Aorta (tissue), 5 donors: ENCODE results near the gene NLK. TPM values are rescaled to one million over a fixed set of nuclear protein-coding genes. Genes with fewer than 3 reads are reported as not detected.
"Not testable (repeated sequence)": the region's sequence is repeated elsewhere in the genome, so short reads cannot be mapped to it uniquely, and the experiment has no call there.

Experiments used
- ATAC-seq: fragments of 200-7000 bp; cut with Tn5 transposase; one replicate; pipeline ENCODE4 v1.9.1; 2022; ENCODE audit warnings: moderate library complexity; ENCODE audit not compliant: low FRiP score
- DNase-seq, 2 donors: peaks; one replicate each; pipeline ENCODE4 v3.0.0-alpha.2; 2020
- H3K27ac ChIP-seq, 2 donors: one replicate each; pipeline ENCODE4 v1.5.1; 2013; ENCODE audit warnings: low read length in 2 of 2, mild to moderate bottlenecking in 2 of 2, moderate library complexity in 2 of 2, control low read depth in 1 of 2, inconsistent platforms in 1 of 2, low read depth in 1 of 2
- H3K27me3 ChIP-seq, 2 donors: one replicate each; pipeline ENCODE4 v1.6.1; 2013; ENCODE audit warnings: control low read depth in 1 of 2, low read length in 1 of 2, mild to moderate bottlenecking in 1 of 2, moderate library complexity in 1 of 2; ENCODE audit not compliant: insufficient read depth in 2 of 2, control insufficient read depth in 1 of 2
- H3K36me3 ChIP-seq, 2 donors: one replicate each; pipeline ENCODE4 v1.6.1; 2013; ENCODE audit warnings: control low read depth in 1 of 2, low read length in 1 of 2, mild to moderate bottlenecking in 1 of 2; ENCODE audit not compliant: insufficient read depth in 2 of 2, control insufficient read depth in 1 of 2
- H3K4me1 ChIP-seq, 2 donors: one replicate each; pipeline ENCODE4 v1.6.1; 2013; ENCODE audit warnings: low read length in 2 of 2, control low read depth in 1 of 2, mild to moderate bottlenecking in 1 of 2, moderate library complexity in 1 of 2; ENCODE audit not compliant: insufficient read depth in 2 of 2, control insufficient read depth in 1 of 2
- H3K4me3 ChIP-seq, 2 donors: one replicate each; pipeline ENCODE4 v1.5.1; 2013; ENCODE audit warnings: low read length in 2 of 2, control low read depth in 1 of 2, mild to moderate bottlenecking in 1 of 2
- H3K9me3 ChIP-seq: one replicate; pipeline ENCODE4 v1.6.1; 2013; ENCODE audit warnings: mild to moderate bottlenecking, low read length; ENCODE audit not compliant: control insufficient read depth
- WGBS, 2 donors: extraction: QIAGEN DNeasy Blood & Tissue Kit; methylation state at CpG; one replicate each; pipeline ENCODE4 v1.1.7; 2013; 5-methylcytosine and 5-hydroxymethylcytosine counted together
- intact Hi-C, 2 donors: fragments of 100-400 bp; cut with DNase I; formaldehyde crosslinking; loops; one replicate each; pipeline versions ENCODE4 v1.14.2 to v1.15.0; 2022
- polyA plus RNA-seq, 2 donors: library from polyadenylated mRNA; stranded (reverse); fragments of 200-250 nt; gene quantifications; one replicate each; pipeline ENCODE4 v1.2.3, GENCODE V29; 2013
- total RNA-seq, 2 donors: library from RNA; stranded (reverse); fragmentation: NEBNext Ultra II Directional; extraction: Animal tissue kit (Norgen Biotek cat#: 25700); gene quantifications; one replicate each; pipeline ENCODE4 v1.2.1, GENCODE V29; 2021
- donor health status: healthy with polysubstance abuse.
- donor health status: Bipolar disorder and iron deficiency.
- donor health status: DM: no; HTN: no; CAD: no.
- donor health status: DM: no; HTN: no; CAD: no.
- donor health status: DM: yes; HTN: yes; CAD: no.

NLK gene
- total and polyA plus RNA-seq, 4 donors: 5.5 to 17.2 (median 14.0) TPM

GRCh38 chr17:28228986-28229729 lies 186.7 kb downstream of the NLK start:
- intact Hi-C loops: no loop called here
- no peaks in the 10 kb centered on the region for H3K4me1 ChIP-seq
- H3K4me3 ChIP-seq: no peak overlapping the region
- H3K36me3 ChIP-seq: no peaks in the 10 kb centered on the region
- DNase-seq (peak in 1 of 2 donors; percentile 39), ATAC-seq (no peak)
- no peaks in the 10 kb centered on the region for H3K27me3 ChIP-seq
- 86 to 89% methylated on average over 4 of the region's 4 CpGs for WGBS, 2 donors
- H3K9me3 ChIP-seq: no peaks in the 10 kb centered on the region
- no peak overlapping the region for H3K27ac ChIP-seq

- H3K27ac ChIP-seq: no peak overlapping the region
- intact Hi-C loops: no loop called here
- ATAC-seq (no peak), DNase-seq (peak; percentile 9 to 39)
- H3K9me3 ChIP-seq: no peaks in the 10 kb centered on the region
- no peaks in the 10 kb centered on the region for H3K36me3 ChIP-seq
- H3K27me3 ChIP-seq: no peaks in the 10 kb centered on the region
- H3K4me3 ChIP-seq: no peak overlapping the region
- 51 to 52% methylated on average over 7 of the region's 7 CpGs for WGBS, 2 donors
- H3K4me1 ChIP-seq: no peaks in the 10 kb centered on the region
Observed at GRCh38 chr17:28230011-28230410, 187.5 kb downstream of the NLK start.

DNA sequence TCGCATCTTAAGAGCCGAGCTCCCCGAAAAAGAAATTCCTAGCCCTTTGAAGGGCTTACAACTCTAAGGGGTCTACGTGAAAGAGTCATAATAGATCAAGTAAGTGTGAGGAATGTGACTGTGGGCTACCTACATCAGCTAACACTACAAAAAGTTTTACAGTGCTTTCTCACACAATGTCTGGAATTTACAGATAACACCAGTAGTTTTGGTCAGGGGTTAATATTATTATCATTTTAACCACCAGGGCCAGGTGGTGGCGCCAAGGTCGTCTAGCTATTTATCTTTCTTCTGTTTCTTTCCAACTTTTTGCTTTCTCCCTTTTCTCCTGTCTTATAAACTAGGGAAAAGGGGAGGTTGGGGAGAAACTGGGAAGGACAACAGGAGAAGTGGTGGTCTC lies 188.1 kb downstream of the NLK start:
- intact Hi-C loops, H3K27ac ChIP-seq, DNase-seq, H3K36me3 ChIP-seq, H3K27me3 ChIP-seq, H3K4me1 ChIP-seq, H3K4me3 ChIP-seq, ATAC-seq, H3K9me3 ChIP-seq: not testable (repeated sequence)
- 30 to 34% methylated on average over 6 of the region's 6 CpGs for WGBS, 2 donors

- H3K27me3 ChIP-seq, H3K9me3 ChIP-seq, H3K4me3 ChIP-seq, H3K27ac ChIP-seq, ATAC-seq, intact Hi-C loops, H3K4me1 ChIP-seq, H3K36me3 ChIP-seq, DNase-seq: not testable (repeated sequence)
- 83 to 86% methylated on average over 5 of the region's 5 CpGs for WGBS, 2 donors
Observed at GRCh38 chr17:28231624-28232023, 189.1 kb downstream of the NLK start.

GRCh38 chr17:28232966-28233870 lies 190.7 kb downstream of the NLK start:
- WGBS, 2 donors: 50 to 56% methylated on average over 21 of the region's 21 CpGs
- DNase-seq: peak in 1 of 2 donors; percentile 36
- H3K36me3 ChIP-seq, ATAC-seq, H3K27me3 ChIP-seq, H3K4me1 ChIP-seq, H3K9me3 ChIP-seq, H3K4me3 ChIP-seq, H3K27ac ChIP-seq, intact Hi-C loops: not testable (repeated sequence)

DNA sequence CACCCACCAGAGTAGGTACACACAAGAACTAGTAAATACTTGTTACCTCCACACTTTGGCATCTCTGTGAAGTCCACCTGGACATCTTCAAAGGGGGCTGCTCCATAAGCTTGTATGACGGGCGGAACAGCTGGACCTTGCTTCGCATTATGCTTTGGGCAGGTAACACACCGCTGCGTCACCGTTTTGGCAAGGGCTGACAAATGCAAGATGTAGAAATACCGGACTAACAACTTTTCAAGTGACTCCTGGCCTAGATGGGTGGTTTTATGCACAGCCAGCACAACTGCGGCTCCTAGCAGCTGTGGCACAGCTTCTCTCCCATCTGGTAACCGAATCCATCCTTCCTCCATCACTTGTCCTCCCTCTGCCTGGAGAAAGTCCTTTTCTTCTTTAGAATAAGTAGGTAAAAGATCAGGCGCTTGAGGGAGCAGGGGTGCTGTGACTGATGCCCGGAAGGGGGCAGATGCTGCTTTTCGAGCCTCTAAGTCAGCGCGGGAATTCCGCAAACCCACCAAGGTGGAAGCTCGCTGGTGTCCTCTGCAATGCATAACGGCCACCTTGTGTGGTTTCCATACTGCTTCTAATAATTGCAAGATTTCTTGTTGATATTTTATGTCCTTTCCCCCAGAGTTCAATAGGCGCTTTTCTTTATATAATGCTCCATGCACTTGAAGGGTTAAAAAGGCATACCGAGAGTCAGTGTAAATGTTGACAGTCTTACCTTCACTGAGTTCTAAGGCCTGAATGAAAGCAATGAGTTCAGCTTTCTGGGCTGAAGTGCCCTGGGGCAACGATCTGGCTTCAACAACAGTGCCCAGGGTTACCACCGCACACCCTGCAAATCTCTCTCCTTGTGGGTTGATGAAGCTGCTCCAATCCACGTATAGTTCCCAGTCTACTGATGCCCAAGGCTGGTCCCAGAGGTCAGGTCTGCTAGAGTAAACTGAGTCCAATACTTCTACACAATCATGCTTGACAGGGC lies 191.7 kb downstream of the NLK start:
- H3K27me3 ChIP-seq, ATAC-seq, intact Hi-C loops, H3K27ac ChIP-seq, H3K9me3 ChIP-seq, H3K36me3 ChIP-seq, H3K4me1 ChIP-seq, H3K4me3 ChIP-seq: not testable (repeated sequence)
- DNase-seq: peak; percentile 29 to 40
- WGBS, 2 donors: 82 to 83% methylated on average over 22 of the region's 22 CpGs

- H3K36me3 ChIP-seq, H3K9me3 ChIP-seq, H3K27ac ChIP-seq, intact Hi-C loops, H3K4me3 ChIP-seq, H3K4me1 ChIP-seq, ATAC-seq, H3K27me3 ChIP-seq: not testable (repeated sequence)
- 83 to 84% methylated on average over 12 of the region's 12 CpGs for WGBS, 2 donors
- peak; percentile 9 to 22 for DNase-seq
Observed at GRCh38 chr17:28235066-28235700, 192.7 kb downstream of the NLK start.
